ENCODE data around the gene ARHGAP30.
"Not testable (repeated sequence)": the region's sequence is repeated elsewhere in the genome, so short reads cannot be mapped to it uniquely, and the experiment has no call there.

The ARHGAP30 gene

GRCh38 chr1:161038523-161039153 is 31.1 kb downstream of the ARHGAP30 start, which contains the start of gene TSTD1:
TSTD1 (minus strand) TSS chr1:161038964; CDS start chr1:161038889, 75 bp downstream.
- peak; percentile 90 for DNase-seq

GRCh38 chr1:161037661-161038522 is 31.8 kb downstream of the ARHGAP30 start:
- DNase-seq, result no peak

GRCh38 chr1:161033751-161034150 is 35.9 kb downstream of the ARHGAP30 start:
- no peak for DNase-seq

GRCh38 chr1:161032409-161032808 is 37.3 kb downstream of the ARHGAP30 start:
- no peak for DNase-seq

GRCh38 chr1:161031874-161032273 is 37.8 kb downstream of the ARHGAP30 start:
- DNase-seq, result no peak

GRCh38 chr1:161029466-161029865 is 40.2 kb downstream of the ARHGAP30 start:
- not testable (repeated sequence) for DNase-seq

- DNase-seq, result not testable (repeated sequence)
These were observed 42.7 kb downstream of the ARHGAP30 start for GRCh38 chr1:161026954-161027353.

GRCh38 chr1:161022432-161022831 is 47.3 kb downstream of the ARHGAP30 start:
- DNase-seq, result not testable (repeated sequence)

GRCh38 chr1:161021970-161022353 is 47.7 kb downstream of the ARHGAP30 start:
- no peak for DNase-seq

GRCh38 chr1:161021165-161021969 is 48.3 kb downstream of the ARHGAP30 start:
- peak; percentile 95 for DNase-seq

- DNase-seq, result no peak
These were observed 49.1 kb downstream of the ARHGAP30 start, which contains the start of gene F11R for GRCh38 chr1:161020509-161021164. F11R (minus strand) TSS chr1:161021152; CDS start chr1:161021073, 79 bp downstream.

- no peak for DNase-seq
These were observed 49.8 kb downstream of the ARHGAP30 start for GRCh38 chr1:161019751-161020495.

GRCh38 chr1:161019111-161019660 is 50.5 kb downstream of the ARHGAP30 start:
- DNase-seq, result not testable (repeated sequence)

- no peak for DNase-seq
These were observed 51.1 kb downstream of the ARHGAP30 start for GRCh38 chr1:161018631-161018930.

GRCh38 chr1:161017756-161018630 is 51.7 kb downstream of the ARHGAP30 start:
- DNase-seq, result no peak

- DNase-seq, result not testable (repeated sequence)
These were observed 52.5 kb downstream of the ARHGAP30 start for GRCh38 chr1:161017181-161017580.

GRCh38 chr1:161016683-161017082 is 53.0 kb downstream of the ARHGAP30 start:
- not testable (repeated sequence) for DNase-seq

- peak; percentile 78 for DNase-seq
These were observed 56.0 kb downstream of the ARHGAP30 start for GRCh38 chr1:161013488-161014230.

- DNase-seq, result no peak
These were observed 56.6 kb downstream of the ARHGAP30 start for GRCh38 chr1:161013131-161013487.

GRCh38 chr1:161012420-161012819 is 57.3 kb downstream of the ARHGAP30 start:
- DNase-seq, result no peak
